ENCODE results near the gene ZMYND8.

- TF ChIP-seq CTCF (IDR thresholded peaks at IDR 0.05) = no peak
- TF ChIP-seq POLR2A (IDR thresholded peaks at IDR 0.05) = no peak
Measured at GRCh38 chr20:47397652-47398301, 41.3 kb upstream of the ZMYND8 start.

All from Peyer's patch (tissue), 4 donors.